MCF 10A (cell line): Measurements from ENCODE around the gene BAZ2A. TPM values are rescaled to one million over a fixed set of nuclear protein-coding genes. Genes with fewer than 3 reads are reported as not detected.

Source experiments
- BruUV-seq: library from RNA; stranded (reverse); fragments of 400-500 nt; replicated peaks from 2 replicates; lab custom pipeline; 2021; lab: Mats Ljungman, UMichigan
- CTCF ChIA-PET: fragments of 300-600 bp; sonication (Branson Sonifier 250); formaldehyde crosslinking; extraction: SDS; loops from one replicate; lab custom pipeline; 2021; ENCODE audit warnings: antibody characterized with exemption, inconsistent platforms; lab: Yijun Ruan, JAX
- POLR2A ChIA-PET: fragments of 300-600, 350-650 bp; sonication (Branson Sonifier 250); formaldehyde crosslinking; extraction: SDS; loops from one replicate; lab custom pipeline; 2020; ENCODE audit warnings: antibody characterized with exemption, inconsistent platforms; lab: Yijun Ruan, JAX
- DNase-seq: peaks from one replicate; pipeline ENCODE4 v3.0.0-alpha.2; 2018; ENCODE audit not compliant: unreplicated experiment
- H3K27ac Mint-ChIP-seq: one replicate; pipeline ENCODE4 v1.8.0; 2022; ENCODE audit warnings: mild to moderate bottlenecking, low read depth, mixed read lengths; ENCODE audit not compliant: unreplicated experiment
- H3K27me3 Mint-ChIP-seq: one replicate; pipeline ENCODE4 v1.8.0; 2022; ENCODE audit warnings: mixed read lengths; ENCODE audit not compliant: insufficient read depth, unreplicated experiment
- H3K36me3 Mint-ChIP-seq: one replicate; pipeline ENCODE4 v1.8.0; 2022; ENCODE audit warnings: mild to moderate bottlenecking, moderate library complexity, mixed read lengths; ENCODE audit not compliant: insufficient read depth, unreplicated experiment
- H3K4me1 Mint-ChIP-seq: one replicate; pipeline ENCODE4 v1.8.0; 2022; ENCODE audit warnings: mixed read lengths; ENCODE audit not compliant: insufficient read depth, unreplicated experiment
- H3K4me3 Mint-ChIP-seq: one replicate; pipeline ENCODE4 v1.8.0; 2022; ENCODE audit warnings: mild to moderate bottlenecking, moderate library complexity, mixed read lengths; ENCODE audit not compliant: unreplicated experiment
- H3K9me3 Mint-ChIP-seq: one replicate; pipeline ENCODE4 v1.8.0; 2022; ENCODE audit warnings: mixed read lengths; ENCODE audit not compliant: unreplicated experiment
- CTCF ChIP-seq: fragments of 200-600 bp; IDR thresholded peaks from one replicate; pipeline ENCODE4 v1.8.0; 2022; ENCODE audit warnings: antibody characterized with exemption, mild to moderate bottlenecking; ENCODE audit not compliant: unreplicated experiment
- intact Hi-C: fragments of 100-400 bp; cut with micrococcal nuclease; formaldehyde crosslinking; loops from 2 replicates; pipeline ENCODE4 v1.14.1; 2022
- total RNA-seq: library from RNA; stranded (reverse); gene quantifications from 2 replicates; pipeline ENCODE4 v1.2.3, GENCODE V29; 2022

The BAZ2A gene
- total RNA-seq, 1 experiment from 2014 or later = 87.3 TPM

- H3K9me3 Mint-ChIP-seq = no peaks in the 10 kb centered on the region
- DNase-seq = no peak
- no TSS peak for BruUV-seq
- no peaks in the 10 kb centered on the region for H3K27me3 Mint-ChIP-seq
- H3K27ac Mint-ChIP-seq = no peak overlapping the region
- POLR2A ChIA-PET = interaction anchor here (1.0 to 3.6 kb wide), 5 partner anchors 11 to 23 kb away, joined by 3 to 23 read pairs (median 3); partner anchors contain the start of gene ATP5F1B
- no peak for TF ChIP-seq CTCF
- CTCF ChIA-PET = interaction anchor here (1.2 kb wide), 1 partner anchor 18 kb away, joined by 3 read pairs; no protein-coding TSS in a partner anchor
- intact Hi-C loops = no loop called here
- peaks cover 10% of the 10 kb centered on the region for H3K4me1 Mint-ChIP-seq
- peaks cover 65% of the 10 kb centered on the region for H3K36me3 Mint-ChIP-seq
- no peak overlapping the region for H3K4me3 Mint-ChIP-seq
Measured at GRCh38 chr12:56661979-56662638, 32.0 kb upstream of the BAZ2A start.

- H3K4me3 Mint-ChIP-seq = no peak overlapping the region
- no peak overlapping the region for H3K27ac Mint-ChIP-seq
- peaks cover 60% of the 10 kb centered on the region for H3K36me3 Mint-ChIP-seq
Measured at GRCh38 chr12:56661560-56661959, 31.4 kb upstream of the BAZ2A start.

GRCh38 chr12:56658921-56659320 lies 28.8 kb upstream of the BAZ2A start:
- no peak for TF ChIP-seq CTCF
- CTCF ChIA-PET = interaction anchor here (0.6 to 1.5 kb wide), 5 partner anchors 12 to 472 kb away, joined by 3 to 5 read pairs (median 4); no protein-coding TSS in a partner anchor
- POLR2A ChIA-PET = interaction anchor here (0.7 to 2.7 kb wide), 8 partner anchors 9 to 176 kb away, joined by 3 to 12 read pairs (median 5); partner anchors contain the start of gene ATP5F1B
- Mint-ChIP-seq H3K4me1 (peaks cover 10% of the 10 kb centered on the region), H3K27me3 (no peaks in the 10 kb centered on the region), H3K36me3 (peaks cover 34% of the 10 kb centered on the region), H3K27ac (no peak overlapping the region), H3K4me3 (no peak overlapping the region), H3K9me3 (peaks cover 6% of the 10 kb centered on the region)
- no TSS peak for BruUV-seq
- no peak for DNase-seq
- intact Hi-C loops = no loop called here

More at GRCh38 chr12:56661560-56661959, 31.4 kb upstream of the BAZ2A start:
- no peaks in the 10 kb centered on the region for H3K27me3 Mint-ChIP-seq
- POLR2A ChIA-PET = interaction anchor here (0.7 to 3.6 kb wide), 6 partner anchors 11 to 28 kb away, joined by 3 to 23 read pairs (median 4); partner anchors contain the start of gene ATP5F1B
- no TSS peak for BruUV-seq
- H3K4me1 Mint-ChIP-seq = peaks cover 10% of the 10 kb centered on the region
- no peak for TF ChIP-seq CTCF
- H3K9me3 Mint-ChIP-seq = no peaks in the 10 kb centered on the region
- intact Hi-C loops = no loop called here
- no peak for DNase-seq
- CTCF ChIA-PET = no interaction called here
